HL-60 (cell line): ENCODE results near the gene BEND3.

ENCODE experiments used
- GABPA ChIP-seq: IDR thresholded peaks from 2 replicates; pipeline ENCODE4 v1.6.1; 2012; ENCODE audit warnings: low read depth
- POLR2AphosphoS5 ChIP-seq: IDR thresholded peaks from 2 replicates; pipeline ENCODE4 v1.6.1; 2012; ENCODE audit warnings: low read depth
- TF ChIP-seq, protein P1 (sequence below): IDR thresholded peaks from one replicate; pipeline ENCODE4 v1.5.1; 2011; ENCODE audit warnings: low read length, control low read depth, inconsistent platforms; ENCODE audit not compliant: insufficient read depth
- TF ChIP-seq, protein P2 (sequence below): IDR thresholded peaks from 2 replicates; pipeline ENCODE4 v1.6.1; 2012; ENCODE audit warnings: low read depth; ENCODE audit not compliant: insufficient replicate concordance

DNA sequence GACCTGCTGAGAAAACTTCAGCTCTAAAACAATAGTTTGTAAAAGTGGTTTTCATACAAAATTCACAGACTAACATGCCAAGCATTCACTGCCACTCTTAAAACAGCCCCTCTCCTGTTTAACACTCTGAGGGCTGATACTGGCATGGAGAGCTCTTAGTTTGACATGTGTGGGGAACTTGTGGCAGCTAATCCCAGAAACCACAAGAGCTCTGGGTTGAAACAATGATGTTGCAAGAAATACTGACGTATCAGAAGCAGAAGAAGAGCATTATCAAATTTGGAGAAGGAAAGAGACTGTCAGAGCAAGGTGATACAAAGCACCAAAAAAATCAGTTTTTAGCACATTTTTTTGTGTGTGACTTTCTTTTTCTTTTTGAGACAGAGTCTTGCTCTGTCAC, 5.1 kb downstream of the BEND3 start:
- TF ChIP-seq, protein P1, sequence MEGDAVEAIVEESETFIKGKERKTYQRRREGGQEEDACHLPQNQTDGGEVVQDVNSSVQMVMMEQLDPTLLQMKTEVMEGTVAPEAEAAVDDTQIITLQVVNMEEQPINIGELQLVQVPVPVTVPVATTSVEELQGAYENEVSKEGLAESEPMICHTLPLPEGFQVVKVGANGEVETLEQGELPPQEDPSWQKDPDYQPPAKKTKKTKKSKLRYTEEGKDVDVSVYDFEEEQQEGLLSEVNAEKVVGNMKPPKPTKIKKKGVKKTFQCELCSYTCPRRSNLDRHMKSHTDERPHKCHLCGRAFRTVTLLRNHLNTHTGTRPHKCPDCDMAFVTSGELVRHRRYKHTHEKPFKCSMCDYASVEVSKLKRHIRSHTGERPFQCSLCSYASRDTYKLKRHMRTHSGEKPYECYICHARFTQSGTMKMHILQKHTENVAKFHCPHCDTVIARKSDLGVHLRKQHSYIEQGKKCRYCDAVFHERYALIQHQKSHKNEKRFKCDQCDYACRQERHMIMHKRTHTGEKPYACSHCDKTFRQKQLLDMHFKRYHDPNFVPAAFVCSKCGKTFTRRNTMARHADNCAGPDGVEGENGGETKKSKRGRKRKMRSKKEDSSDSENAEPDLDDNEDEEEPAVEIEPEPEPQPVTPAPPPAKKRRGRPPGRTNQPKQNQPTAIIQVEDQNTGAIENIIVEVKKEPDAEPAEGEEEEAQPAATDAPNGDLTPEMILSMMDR: no peak
- TF ChIP-seq POLR2AphosphoS5 (0 out of 2 replicates have a peak, but pooled peaks have one; percentile 38), GABPA (no peak)
- TF ChIP-seq, protein P2, sequence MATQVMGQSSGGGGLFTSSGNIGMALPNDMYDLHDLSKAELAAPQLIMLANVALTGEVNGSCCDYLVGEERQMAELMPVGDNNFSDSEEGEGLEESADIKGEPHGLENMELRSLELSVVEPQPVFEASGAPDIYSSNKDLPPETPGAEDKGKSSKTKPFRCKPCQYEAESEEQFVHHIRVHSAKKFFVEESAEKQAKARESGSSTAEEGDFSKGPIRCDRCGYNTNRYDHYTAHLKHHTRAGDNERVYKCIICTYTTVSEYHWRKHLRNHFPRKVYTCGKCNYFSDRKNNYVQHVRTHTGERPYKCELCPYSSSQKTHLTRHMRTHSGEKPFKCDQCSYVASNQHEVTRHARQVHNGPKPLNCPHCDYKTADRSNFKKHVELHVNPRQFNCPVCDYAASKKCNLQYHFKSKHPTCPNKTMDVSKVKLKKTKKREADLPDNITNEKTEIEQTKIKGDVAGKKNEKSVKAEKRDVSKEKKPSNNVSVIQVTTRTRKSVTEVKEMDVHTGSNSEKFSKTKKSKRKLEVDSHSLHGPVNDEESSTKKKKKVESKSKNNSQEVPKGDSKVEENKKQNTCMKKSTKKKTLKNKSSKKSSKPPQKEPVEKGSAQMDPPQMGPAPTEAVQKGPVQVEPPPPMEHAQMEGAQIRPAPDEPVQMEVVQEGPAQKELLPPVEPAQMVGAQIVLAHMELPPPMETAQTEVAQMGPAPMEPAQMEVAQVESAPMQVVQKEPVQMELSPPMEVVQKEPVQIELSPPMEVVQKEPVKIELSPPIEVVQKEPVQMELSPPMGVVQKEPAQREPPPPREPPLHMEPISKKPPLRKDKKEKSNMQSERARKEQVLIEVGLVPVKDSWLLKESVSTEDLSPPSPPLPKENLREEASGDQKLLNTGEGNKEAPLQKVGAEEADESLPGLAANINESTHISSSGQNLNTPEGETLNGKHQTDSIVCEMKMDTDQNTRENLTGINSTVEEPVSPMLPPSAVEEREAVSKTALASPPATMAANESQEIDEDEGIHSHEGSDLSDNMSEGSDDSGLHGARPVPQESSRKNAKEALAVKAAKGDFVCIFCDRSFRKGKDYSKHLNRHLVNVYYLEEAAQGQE: no peak
